ENCODE measurements around the gene RPS4Y1.
"Not testable (repeated sequence)": the region's sequence is repeated elsewhere in the genome, so short reads cannot be mapped to it uniquely, and the experiment has no call there.

RPS4Y1 gene

DNA sequence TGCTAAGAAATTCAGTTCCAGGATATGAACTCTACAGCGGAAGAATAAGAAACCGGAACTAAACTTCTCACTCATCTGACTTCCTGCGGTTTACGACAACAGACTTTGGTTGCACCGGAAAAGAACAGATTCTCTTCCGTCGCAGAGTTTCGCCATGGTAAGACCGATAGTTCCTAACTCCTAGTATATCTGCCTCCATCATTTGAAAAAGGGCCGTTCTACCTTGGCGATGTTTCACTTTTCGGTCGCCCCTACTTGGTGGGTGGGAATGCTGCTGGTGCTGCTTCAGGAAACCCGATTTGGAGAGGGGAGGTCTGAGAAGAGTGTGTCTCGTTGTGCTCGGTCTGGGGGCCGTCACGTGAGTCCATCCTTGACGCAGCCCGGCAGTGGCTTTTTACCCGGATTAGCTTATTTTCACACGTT, at the start of gene RPS4Y1:
TSS of gene RPS4Y1 (plus strand) at position 132 of the 423 bp plus-strand sequence. CDS start at position 155, 23 bp downstream.
- in situ Hi-C loops (cut with HindIII; ENCODE audit: low pct_ligation_motif_present, low pct_unique_long_range_greater_than_20kb, low sequenced_read_pairs): no loop called here
- DNase-seq: no peak

DNA sequence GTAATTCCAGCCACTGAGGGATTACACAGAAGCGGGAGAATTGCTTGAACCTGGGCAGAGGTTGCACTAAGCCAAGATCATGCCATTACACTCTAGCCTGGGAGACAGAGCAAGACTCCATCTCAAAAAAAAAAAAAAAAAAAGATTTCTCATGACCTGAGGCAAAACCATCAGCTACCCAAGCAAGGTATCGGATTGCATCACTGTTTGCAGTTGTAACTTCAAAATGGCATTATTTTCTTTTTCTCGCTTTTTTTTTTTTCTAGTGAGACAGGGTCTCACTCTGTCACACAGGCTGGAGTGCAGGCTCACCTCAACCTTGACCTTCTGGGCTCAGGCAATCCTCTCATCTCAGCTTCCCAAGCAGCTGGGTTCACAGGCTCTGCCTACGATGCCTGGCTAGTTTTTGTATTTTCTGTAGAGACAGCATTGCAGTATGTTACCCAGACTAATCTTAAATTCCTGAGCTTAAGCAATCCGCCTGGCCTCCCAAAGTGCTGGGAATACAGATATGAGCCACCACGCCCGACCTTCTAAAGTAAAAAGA, 44.4 kb upstream of the RPS4Y1 start:
- in situ Hi-C loops (cut with HindIII; ENCODE audit: low pct_ligation_motif_present, low pct_unique_long_range_greater_than_20kb, low sequenced_read_pairs): no loop called here
- no peak for DNase-seq

DNA sequence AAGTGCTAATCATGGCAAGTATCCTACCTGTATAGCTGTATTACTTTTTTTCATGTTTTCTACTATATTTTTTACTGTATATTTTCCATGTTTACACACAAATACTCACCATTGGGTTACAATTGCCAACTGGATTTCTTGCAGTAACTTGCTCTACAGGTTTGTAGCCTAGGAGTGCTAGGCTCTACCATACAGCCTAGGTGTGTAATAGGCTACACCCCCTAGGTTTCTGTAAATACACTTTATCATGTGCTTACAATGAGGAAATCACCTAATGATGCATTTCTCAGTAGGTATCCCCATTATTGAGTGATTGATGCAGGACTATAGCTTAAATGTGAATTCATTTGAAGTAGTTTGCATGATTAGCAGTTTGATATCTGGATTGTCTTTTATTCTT, 43.4 kb upstream of the RPS4Y1 start:
- in situ Hi-C loops (cut with HindIII; ENCODE audit: low pct_ligation_motif_present, low pct_unique_long_range_greater_than_20kb, low sequenced_read_pairs): no loop called here

GRCh38 chrY:2800246-2800645, 41.2 kb upstream of the RPS4Y1 start:
- no peak for DNase-seq
- in situ Hi-C loops (cut with HindIII; ENCODE audit: low pct_ligation_motif_present, low pct_unique_long_range_greater_than_20kb, low sequenced_read_pairs): no loop called here

More for the DNA sequence above, 43.4 kb upstream of the RPS4Y1 start:
- no peak for DNase-seq

GRCh38 chrY:2817146-2817896, 24.1 kb upstream of the RPS4Y1 start:
- DNase-seq; in situ Hi-C loops (cut with HindIII; ENCODE audit: low pct_ligation_motif_present, low pct_unique_long_range_greater_than_20kb, low sequenced_read_pairs): not testable (repeated sequence)

DNA sequence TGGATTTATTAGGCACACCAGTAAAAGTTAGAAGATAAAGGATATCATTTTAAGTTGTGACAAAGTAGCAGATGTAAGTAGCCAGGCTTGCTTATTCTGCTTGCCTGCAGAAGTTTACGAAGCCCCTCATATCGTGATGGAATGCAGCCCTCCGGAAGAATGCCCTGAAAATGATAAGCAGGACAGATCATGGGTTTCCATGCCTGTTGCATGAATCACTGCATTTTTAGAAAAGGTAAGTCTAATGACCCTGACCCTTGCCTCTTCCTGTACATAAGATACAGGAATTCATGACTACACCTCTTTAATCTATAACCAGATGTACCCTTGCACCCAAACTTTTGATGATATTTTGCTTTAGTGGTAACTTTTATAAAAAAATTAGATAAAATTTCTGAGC, 16.9 kb upstream of the RPS4Y1 start:
- in situ Hi-C loops (cut with HindIII; ENCODE audit: low pct_ligation_motif_present, low pct_unique_long_range_greater_than_20kb, low sequenced_read_pairs): no loop called here
- no peak for DNase-seq

- no peak for DNase-seq
- in situ Hi-C loops (cut with HindIII; ENCODE audit: low pct_ligation_motif_present, low pct_unique_long_range_greater_than_20kb, low sequenced_read_pairs): no loop called here
These were observed 12.9 kb upstream of the RPS4Y1 start for GRCh38 chrY:2828497-2828896.

DNA sequence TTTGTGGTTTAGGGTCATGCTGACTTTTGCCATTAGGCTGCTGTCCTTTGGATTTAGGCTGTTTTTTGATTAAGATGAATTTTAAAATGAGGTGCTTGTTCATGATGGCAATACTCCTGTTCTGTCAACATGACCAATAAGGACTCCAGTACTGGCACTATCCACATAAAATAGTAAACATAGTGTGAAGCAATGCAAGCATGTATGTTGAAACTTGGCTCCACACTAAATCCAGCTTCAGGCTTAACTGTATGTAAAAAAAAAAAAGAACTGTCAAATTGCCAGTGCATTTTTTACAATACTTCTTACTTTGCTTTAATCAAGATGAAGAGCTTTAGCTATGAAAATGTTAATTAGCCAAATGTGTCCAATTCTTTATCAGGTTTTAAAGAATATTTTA, 6.2 kb upstream of the RPS4Y1 start:
- in situ Hi-C loops (cut with HindIII; ENCODE audit: low pct_ligation_motif_present, low pct_unique_long_range_greater_than_20kb, low sequenced_read_pairs): no loop called here
- DNase-seq: no peak

DNA sequence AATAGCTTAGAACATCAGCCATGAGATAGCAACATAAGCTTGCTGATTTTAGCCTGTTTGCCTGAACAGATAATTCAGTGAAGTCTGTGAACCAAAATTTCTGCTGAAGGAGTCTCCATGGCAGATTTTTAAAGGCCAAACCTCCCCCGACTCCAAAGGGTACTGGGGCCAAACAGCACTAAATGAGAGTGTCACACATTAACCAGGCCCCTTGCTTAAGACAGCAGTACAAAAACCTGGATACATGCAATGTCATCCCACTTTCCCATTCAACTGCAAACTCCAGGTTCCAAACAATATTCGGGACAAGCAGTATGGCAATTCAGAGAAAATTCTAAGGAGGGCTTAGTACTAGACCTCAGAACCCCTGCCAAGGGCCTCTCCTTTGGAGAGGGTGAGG, 4.3 kb upstream of the RPS4Y1 start:
- in situ Hi-C loops (cut with HindIII; ENCODE audit: low pct_ligation_motif_present, low pct_unique_long_range_greater_than_20kb, low sequenced_read_pairs): no loop called here
- no peak for DNase-seq

- in situ Hi-C loops (cut with HindIII; ENCODE audit: low pct_ligation_motif_present, low pct_unique_long_range_greater_than_20kb, low sequenced_read_pairs): no loop called here
- no peak for DNase-seq
These were observed 3.5 kb upstream of the RPS4Y1 start for GRCh38 chrY:2837932-2838331.

- DNase-seq: no peak
- in situ Hi-C loops (cut with HindIII; ENCODE audit: low pct_ligation_motif_present, low pct_unique_long_range_greater_than_20kb, low sequenced_read_pairs): no loop called here
These were observed 5.4 kb downstream of the RPS4Y1 start for GRCh38 chrY:2846791-2847190.

DNA sequence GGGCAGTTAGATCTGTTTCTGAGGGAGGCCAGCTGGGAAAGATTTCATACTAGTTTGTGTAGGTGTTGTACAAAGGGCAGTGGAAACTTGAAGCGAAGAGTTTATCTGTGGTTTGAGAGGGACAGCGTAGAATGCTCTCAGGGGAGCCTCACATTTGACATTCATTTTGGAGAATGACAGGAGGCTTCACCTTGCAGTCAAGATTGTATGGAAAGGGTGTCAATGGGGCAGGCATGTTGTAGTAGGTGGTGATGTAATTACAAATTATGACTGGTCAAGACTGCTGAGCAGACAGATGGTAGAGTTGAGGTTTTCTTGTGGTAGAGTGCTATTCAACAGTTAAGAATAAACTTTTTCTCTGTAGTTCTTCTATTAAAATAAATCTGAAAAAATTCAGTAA, 7.0 kb downstream of the RPS4Y1 start:
- in situ Hi-C loops (cut with HindIII; ENCODE audit: low pct_ligation_motif_present, low pct_unique_long_range_greater_than_20kb, low sequenced_read_pairs): no loop called here
- no peak for DNase-seq

GRCh38 chrY:2849368-2849767, 8.0 kb downstream of the RPS4Y1 start:
- in situ Hi-C loops (cut with HindIII; ENCODE audit: low pct_ligation_motif_present, low pct_unique_long_range_greater_than_20kb, low sequenced_read_pairs): no loop called here

DNA sequence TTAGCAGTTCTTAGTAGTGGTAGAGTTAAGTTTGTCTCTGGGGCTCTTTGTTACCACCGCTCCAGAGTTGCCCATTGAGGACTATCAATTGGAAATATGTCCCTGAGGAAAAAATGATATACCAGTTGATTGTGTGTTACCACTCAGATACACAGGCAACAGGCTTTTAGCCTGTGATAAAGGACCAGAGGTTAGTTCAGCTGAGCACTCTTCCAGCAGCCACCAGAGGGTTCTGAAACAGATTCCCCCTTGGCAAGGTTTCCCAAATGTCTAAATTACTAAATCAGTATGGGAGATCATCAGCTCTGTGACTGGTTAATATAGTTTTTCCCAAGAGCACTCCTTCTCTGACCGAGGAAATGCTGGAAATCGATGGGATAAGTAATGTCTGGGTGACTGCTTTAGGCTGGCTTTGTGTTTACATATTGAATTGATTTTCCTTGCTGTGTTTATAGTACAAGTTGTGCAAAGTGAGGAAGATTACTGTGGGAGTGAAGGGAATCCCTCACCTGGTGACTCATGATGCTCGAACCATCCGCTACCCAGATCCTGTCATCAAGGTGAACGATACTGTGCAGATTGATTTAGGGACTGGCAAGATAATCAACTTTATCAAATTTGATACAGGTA, 12.9 kb downstream of the RPS4Y1 start:
- no peak for DNase-seq
- in situ Hi-C loops (cut with HindIII; ENCODE audit: low pct_ligation_motif_present, low pct_unique_long_range_greater_than_20kb, low sequenced_read_pairs): no loop called here

More at GRCh38 chrY:2849368-2849767, 8.0 kb downstream of the RPS4Y1 start:
- no peak for DNase-seq

- in situ Hi-C loops (cut with HindIII; ENCODE audit: low pct_ligation_motif_present, low pct_unique_long_range_greater_than_20kb, low sequenced_read_pairs): no loop called here
- DNase-seq: no peak
These were observed 15.7 kb downstream of the RPS4Y1 start for GRCh38 chrY:2857068-2857467.

DNA sequence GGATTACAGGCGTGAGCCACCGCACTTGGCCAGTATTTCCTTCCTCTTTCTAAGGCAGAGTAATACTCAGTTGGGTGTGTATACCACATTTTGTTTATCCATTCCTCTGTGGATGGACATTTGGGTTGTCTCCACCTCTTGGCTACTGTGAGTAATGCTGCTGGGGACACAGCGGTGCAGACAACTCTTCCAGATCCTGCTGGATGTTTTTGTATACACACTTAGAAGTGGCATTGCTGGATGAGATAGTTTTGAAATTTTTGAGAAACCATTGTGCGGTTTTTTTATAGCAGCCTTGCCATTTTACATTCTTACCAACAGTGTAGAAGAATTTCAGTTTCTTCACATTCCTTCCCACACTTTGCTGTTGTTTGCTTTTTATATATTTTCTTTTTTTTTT, 16.3 kb downstream of the RPS4Y1 start:
- in situ Hi-C loops (cut with HindIII; ENCODE audit: low pct_ligation_motif_present, low pct_unique_long_range_greater_than_20kb, low sequenced_read_pairs): no loop called here
- DNase-seq: no peak

GRCh38 chrY:2859782-2860181, 18.4 kb downstream of the RPS4Y1 start:
- DNase-seq: no peak
- in situ Hi-C loops (cut with HindIII; ENCODE audit: low pct_ligation_motif_present, low pct_unique_long_range_greater_than_20kb, low sequenced_read_pairs): no loop called here

DNA sequence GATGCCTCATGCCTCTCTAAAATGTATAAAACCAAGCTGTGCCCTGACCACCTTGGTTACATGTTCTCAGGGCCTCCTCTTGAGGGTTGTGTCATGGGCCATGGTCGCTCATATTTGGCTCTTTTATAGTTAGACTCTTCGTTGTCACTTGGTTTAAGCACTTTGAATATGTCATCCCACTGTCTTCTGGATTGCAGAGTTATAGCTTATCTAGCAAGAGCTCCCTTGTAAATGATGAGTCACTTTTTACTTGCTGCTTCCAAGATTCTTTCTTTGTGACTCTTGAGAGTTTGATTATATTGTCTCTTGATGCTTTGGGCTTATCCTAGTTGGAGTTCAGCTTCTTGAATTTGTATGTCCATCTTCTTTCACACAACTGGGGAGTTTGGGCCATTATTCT, 19.1 kb downstream of the RPS4Y1 start:
- in situ Hi-C loops (cut with HindIII; ENCODE audit: low pct_ligation_motif_present, low pct_unique_long_range_greater_than_20kb, low sequenced_read_pairs): no loop called here
- DNase-seq: no peak

DNA sequence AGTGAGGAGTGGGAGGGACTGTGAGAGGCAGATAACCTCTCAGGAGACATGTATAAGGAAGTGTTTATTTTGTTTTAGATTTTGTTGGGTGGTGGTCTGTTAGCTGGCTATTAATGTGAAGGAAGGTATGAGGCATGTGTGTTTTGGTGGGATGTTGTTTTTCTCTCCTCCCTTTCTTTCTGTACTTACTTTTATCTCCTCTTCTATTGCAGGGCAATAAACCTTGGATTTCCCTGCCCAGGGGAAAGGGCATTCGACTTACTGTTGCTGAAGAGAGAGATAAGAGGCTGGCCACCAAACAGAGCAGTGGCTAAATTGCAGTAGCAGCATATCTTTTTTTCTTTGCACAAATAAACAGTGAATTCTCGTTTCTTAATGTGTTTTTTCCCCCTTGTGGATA, 25.2 kb downstream of the RPS4Y1 start:
- in situ Hi-C loops (cut with HindIII; ENCODE audit: low pct_ligation_motif_present, low pct_unique_long_range_greater_than_20kb, low sequenced_read_pairs): no loop called here
- no peak for DNase-seq

GRCh38 chrY:2867469-2867868, 26.1 kb downstream of the RPS4Y1 start:
- in situ Hi-C loops (cut with HindIII; ENCODE audit: low pct_ligation_motif_present, low pct_unique_long_range_greater_than_20kb, low sequenced_read_pairs): no loop called here
- DNase-seq: no peak

All from ACHN (cell line).